OCI-LY1 (cell line): ENCODE results near the gene USP9Y.

ENCODE experiments used
- H2AFZ ChIP-seq: fragments of 200-600 bp; sonication (generic), shearing (Covaris generic); 2 replicates; pipeline ENCODE4 v1.6.0; 2014; ENCODE audit warnings: antibody characterized with exemption, mild to moderate bottlenecking, low read length
- H3F3A ChIP-seq: fragments of 200-600 bp; sonication (generic), shearing (Covaris generic); 2 replicates; pipeline ENCODE4 v1.6.0; 2014; ENCODE audit warnings: mild to moderate bottlenecking, antibody characterized with exemption, low read length, moderate library complexity; ENCODE audit not compliant: insufficient read depth
- H3K27ac ChIP-seq: fragments of 200-600 bp; sonication (generic); 2 replicates; pipeline ENCODE4 v1.5.1; 2014; ENCODE audit warnings: low read length, mixed run types, mild to moderate bottlenecking, low read depth; ENCODE audit not compliant: poor library complexity, severe bottlenecking
- H3K27me3 ChIP-seq: fragments of 200-600 bp; sonication (generic); 2 replicates; pipeline ENCODE4 v1.6.0; 2014; ENCODE audit warnings: antibody characterized with exemption, mild to moderate bottlenecking, low read length, moderate library complexity; ENCODE audit not compliant: insufficient read depth
- H3K36me3 ChIP-seq: fragments of 200-600 bp; sonication (generic); 2 replicates; pipeline ENCODE4 v1.6.1; 2014; ENCODE audit warnings: mild to moderate bottlenecking, antibody characterized with exemption, low read length, moderate library complexity, mixed read lengths; ENCODE audit not compliant: insufficient read depth
- H3K4me1 ChIP-seq: fragments of 200-600 bp; sonication (generic); 2 replicates; pipeline ENCODE4 v1.5.1; 2014; ENCODE audit warnings: mild to moderate bottlenecking, low read length, moderate library complexity; ENCODE audit not compliant: insufficient read depth, severe bottlenecking
- H3K4me2 ChIP-seq: fragments of 200-600 bp; sonication (generic), shearing (Covaris generic); 2 replicates; pipeline ENCODE4 v1.6.1; 2014; ENCODE audit warnings: low read length
- H3K4me3 ChIP-seq: fragments of 200-600 bp; sonication (generic); 2 replicates; pipeline ENCODE4 v1.5.1; 2014; ENCODE audit warnings: low read length, low read depth, mild to moderate bottlenecking, mixed read lengths; ENCODE audit not compliant: poor library complexity, severe bottlenecking
- H3K79me2 ChIP-seq: fragments of 200-600 bp; shearing (Covaris generic); 2 replicates; pipeline ENCODE4 v1.6.1; 2016; ENCODE audit warnings: mixed run types, low read length, mixed read lengths; ENCODE audit not compliant: insufficient read depth
- H3K9ac ChIP-seq: fragments of 200-600 bp; sonication (generic), shearing (Covaris generic); 2 replicates; pipeline ENCODE4 v1.6.1; 2014; ENCODE audit warnings: mild to moderate bottlenecking, low read length, mixed read lengths
- H3K9me2 ChIP-seq: fragments of 200-600 bp; sonication (generic), shearing (Covaris generic); 2 replicates; pipeline ENCODE4 v1.6.1; 2014; ENCODE audit warnings: low read depth, mild to moderate bottlenecking, low read length, mixed read lengths
- H3K9me3 ChIP-seq: fragments of 200-600 bp; shearing (Covaris generic); 2 replicates; pipeline ENCODE4 v1.6.1; 2014; ENCODE audit warnings: low read length, mixed read lengths
- H4K20me1 ChIP-seq: fragments of 200-600 bp; sonication (generic), shearing (Covaris generic); 2 replicates; pipeline ENCODE4 v1.6.0; 2016; ENCODE audit warnings: mild to moderate bottlenecking, low read length; ENCODE audit not compliant: insufficient read depth
- EZH2 ChIP-seq: fragments of 200-600 bp; sonication (generic), shearing (Covaris generic); IDR thresholded peaks from 2 replicates; pipeline ENCODE4 v1.8.0; 2017; ENCODE audit warnings: borderline replicate concordance, mixed run types, mild to moderate bottlenecking, antibody characterized with exemption, low read length, moderate library complexity, mixed read lengths
- TF ChIP-seq, protein P1 (sequence below): fragments of 200-600 bp; sonication (generic), shearing (Covaris generic); IDR thresholded peaks from 2 replicates; pipeline ENCODE4 v1.5.1; 2017; ENCODE audit warnings: mild to moderate bottlenecking, antibody characterized with exemption, low read length, moderate library complexity, mixed read lengths

The USP9Y gene

DNA sequence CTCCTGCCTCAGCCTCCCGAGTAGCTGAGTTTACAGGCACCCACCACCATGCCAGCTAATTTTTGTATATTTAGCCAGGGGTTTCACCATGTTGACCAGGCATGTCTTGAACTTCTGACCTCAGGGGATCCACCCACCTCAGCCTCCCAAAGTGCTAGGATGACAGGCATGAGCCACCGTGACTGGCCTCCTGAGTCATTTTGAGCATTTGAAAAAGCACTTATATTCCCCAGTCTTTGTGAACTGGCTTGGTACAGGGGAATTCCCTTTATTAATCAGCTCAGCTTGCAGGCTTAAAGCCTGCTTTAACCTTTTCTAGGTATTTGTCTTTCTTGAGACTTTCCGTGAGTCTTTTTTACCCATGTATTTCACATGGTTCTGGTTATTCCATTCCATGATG is 32.6 kb downstream of the USP9Y start:
- Histone ChIP-seq H3K9me2 (no peaks in the 10 kb centered on the region), H2AFZ (no peak overlapping the region), H3K36me3 (peaks cover 4% of the 10 kb centered on the region), H3K4me3 (no peak overlapping the region), H3K27ac (no peak overlapping the region), H3K27me3 (no peaks in the 10 kb centered on the region), H3K4me2 (no peak overlapping the region), H3K4me1 (no peaks in the 10 kb centered on the region), H3K9me3 (no peaks in the 10 kb centered on the region), H3K79me2 (no peaks in the 10 kb centered on the region), H3K9ac (no peak overlapping the region), H3F3A (no peaks in the 10 kb centered on the region), H4K20me1 (no peaks in the 10 kb centered on the region)
- TF ChIP-seq EZH2: no peak
- TF ChIP-seq, protein P1, sequence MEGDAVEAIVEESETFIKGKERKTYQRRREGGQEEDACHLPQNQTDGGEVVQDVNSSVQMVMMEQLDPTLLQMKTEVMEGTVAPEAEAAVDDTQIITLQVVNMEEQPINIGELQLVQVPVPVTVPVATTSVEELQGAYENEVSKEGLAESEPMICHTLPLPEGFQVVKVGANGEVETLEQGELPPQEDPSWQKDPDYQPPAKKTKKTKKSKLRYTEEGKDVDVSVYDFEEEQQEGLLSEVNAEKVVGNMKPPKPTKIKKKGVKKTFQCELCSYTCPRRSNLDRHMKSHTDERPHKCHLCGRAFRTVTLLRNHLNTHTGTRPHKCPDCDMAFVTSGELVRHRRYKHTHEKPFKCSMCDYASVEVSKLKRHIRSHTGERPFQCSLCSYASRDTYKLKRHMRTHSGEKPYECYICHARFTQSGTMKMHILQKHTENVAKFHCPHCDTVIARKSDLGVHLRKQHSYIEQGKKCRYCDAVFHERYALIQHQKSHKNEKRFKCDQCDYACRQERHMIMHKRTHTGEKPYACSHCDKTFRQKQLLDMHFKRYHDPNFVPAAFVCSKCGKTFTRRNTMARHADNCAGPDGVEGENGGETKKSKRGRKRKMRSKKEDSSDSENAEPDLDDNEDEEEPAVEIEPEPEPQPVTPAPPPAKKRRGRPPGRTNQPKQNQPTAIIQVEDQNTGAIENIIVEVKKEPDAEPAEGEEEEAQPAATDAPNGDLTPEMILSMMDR: no peak

DNA sequence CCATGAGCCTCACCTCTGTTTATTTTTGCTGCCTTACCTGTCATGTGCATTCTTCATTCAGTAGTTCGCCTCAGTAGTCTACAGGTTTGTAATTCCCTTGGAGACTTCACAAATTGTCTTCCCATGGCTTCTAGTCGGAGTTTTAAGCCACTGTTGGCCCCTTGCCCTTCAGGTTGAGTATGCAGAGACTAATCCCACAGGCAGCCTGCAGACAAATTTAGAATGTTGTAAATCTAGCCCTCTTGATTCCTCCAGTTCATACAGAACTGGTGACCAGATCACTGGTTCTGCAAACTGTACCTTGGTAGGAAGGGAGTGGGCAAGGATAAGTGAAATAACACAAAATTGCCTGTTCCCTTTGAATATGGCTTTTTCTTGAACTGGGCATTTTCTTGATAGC is 33.0 kb downstream of the USP9Y start:
- TF ChIP-seq EZH2: no peak
- TF ChIP-seq, protein P1: no peak
- H3K79me2 ChIP-seq: no peaks in the 10 kb centered on the region
- no peak overlapping the region for H3K4me3 ChIP-seq
- H4K20me1 ChIP-seq: no peaks in the 10 kb centered on the region
- H3K4me1 ChIP-seq: no peaks in the 10 kb centered on the region
- no peaks in the 10 kb centered on the region for H3K9me2 ChIP-seq
- no peak overlapping the region for H3K9ac ChIP-seq
- no peak overlapping the region for H3K27ac ChIP-seq
- H3K9me3 ChIP-seq: no peaks in the 10 kb centered on the region
- H3K27me3 ChIP-seq: no peaks in the 10 kb centered on the region
- no peak overlapping the region for H3K4me2 ChIP-seq
- peaks cover 4% of the 10 kb centered on the region; the same call in 1 of the 2 replicates for H3K36me3 ChIP-seq
- H2AFZ ChIP-seq: no peak overlapping the region
- no peaks in the 10 kb centered on the region for H3F3A ChIP-seq

DNA sequence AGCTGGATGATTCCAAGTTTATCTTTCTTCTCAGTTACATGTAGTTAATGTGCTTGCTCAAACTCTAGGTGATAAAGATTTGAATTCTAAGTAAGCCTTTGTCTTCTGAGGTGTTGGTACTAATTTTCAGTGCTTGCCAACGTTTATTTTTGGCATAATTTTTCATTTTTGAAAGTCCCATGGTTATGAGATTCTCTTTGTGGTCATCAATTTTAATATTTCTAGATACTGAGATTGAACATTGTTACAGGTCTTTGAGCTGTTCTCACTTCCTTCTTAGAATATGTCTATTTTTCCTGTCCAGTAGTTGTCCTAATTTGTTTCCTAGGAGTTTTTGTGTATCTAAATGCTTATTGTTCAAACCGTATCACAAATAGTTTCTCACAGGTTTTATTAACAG is 40.4 kb downstream of the USP9Y start:
- no peaks in the 10 kb centered on the region for H3K4me1 ChIP-seq
- H3F3A ChIP-seq: no peaks in the 10 kb centered on the region
- no peaks in the 10 kb centered on the region for H3K79me2 ChIP-seq
- TF ChIP-seq, protein P1: no peak
- no peak overlapping the region for H3K4me2 ChIP-seq
- H3K9ac ChIP-seq: no peak overlapping the region
- H3K9me3 ChIP-seq: no peaks in the 10 kb centered on the region
- H3K9me2 ChIP-seq: no peaks in the 10 kb centered on the region
- H3K4me3 ChIP-seq: no peak overlapping the region
- no peak overlapping the region for H2AFZ ChIP-seq
- H3K36me3 ChIP-seq: peaks cover 30% of the 10 kb centered on the region
- H3K27ac ChIP-seq: no peak overlapping the region
- no peaks in the 10 kb centered on the region for H3K27me3 ChIP-seq
- H4K20me1 ChIP-seq: no peaks in the 10 kb centered on the region
